Heart left ventricle (tissue), 13 donors: Measurements from ENCODE around the gene MGAT5.

Experiments used
- POLR2A ChIP-seq, 2 donors: fragments of 450-650 bp; IDR thresholded peaks; one replicate each; pipeline ENCODE4 v1.6.1; 2017; ENCODE audit warnings: antibody characterized with exemption in 2 of 2, mild to moderate bottlenecking in 2 of 2, moderate library complexity in 2 of 2
- TF ChIP-seq, protein P1 (sequence below), 12 donors: fragments of 200-600 bp; sonication (generic) in 4 of 12; IDR thresholded peaks; one replicate each; pipeline versions ENCODE4 v1.5.0 to v1.8.0; 2018 to 2022; ENCODE audit warnings: antibody characterized with exemption in 12 of 12, mild to moderate bottlenecking in 5 of 12
- donor health status: ischemic (EF 13 %, LVEDD 7.1; RV severe dilation, severe dysfunction).
- donor health status: DM: no; HTN: yes; CAD: no.
- donor health status: DM: no; HTN: no; CAD: no.
- donor health status: ischemic (EF 25% LVEDD 6.9; RV normal size, moderate dysfunction).
- donor health status: ischemic (EF 25% LVEDD 5.7; RV mildly dilated, moderate dysfunction).
- donor health status: ischemic (EF 35%, LVEDD 5.7; RV mildly dilated, moderate dysfunction).
- donor health status: nonischemic (EF 11% LVEDD 7.7; RV severe dilation, severe dysfunction).
- donor health status: DM: yes; HTN: yes; CAD: no.
- donor health status: PGD.
- donor health status: ischemic (EF 29% LVEDD 5.4; RV normal size, mild dysfunction).
- donor health status: nonischemic (EF 23%, LVEDD 6.1; RV moderate dilation, normal function).

DNA sequence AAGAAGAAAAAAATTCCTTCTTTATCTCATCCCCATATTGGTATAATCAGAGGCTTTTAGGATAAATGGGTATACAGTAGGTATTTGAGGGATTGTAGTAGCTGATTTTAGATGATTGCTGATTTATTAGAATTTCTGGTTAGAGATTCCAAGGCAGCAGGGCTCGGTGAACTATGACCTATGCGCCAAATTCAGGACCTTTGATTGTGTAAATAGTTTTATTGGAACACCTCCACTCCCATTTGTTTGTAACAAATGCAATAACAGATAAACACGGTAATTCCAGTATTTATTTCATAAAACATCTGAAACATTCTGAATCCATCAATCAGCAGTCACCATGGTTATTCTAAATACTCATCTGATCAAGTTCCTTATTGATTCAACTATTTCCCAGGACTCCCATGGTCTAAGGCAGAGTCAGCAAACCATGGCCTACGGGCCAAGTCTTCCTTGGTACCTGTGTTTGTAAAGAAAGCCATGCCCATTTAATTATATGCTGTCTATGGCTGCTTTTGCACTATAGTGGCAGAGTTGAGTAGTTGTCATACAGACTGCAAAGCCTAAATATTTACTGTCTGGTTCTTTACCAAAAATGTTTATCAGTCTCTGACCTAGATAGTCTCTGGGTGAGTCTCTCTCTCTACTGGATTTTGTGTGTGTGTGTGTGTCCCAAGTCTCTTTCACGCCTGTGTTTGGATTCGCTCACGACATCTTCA lies 4.3 kb downstream of the MGAT5 start:
- TF ChIP-seq POLR2A (IDR thresholded peaks at IDR 0.05): no peak
- TF ChIP-seq, protein P1, sequence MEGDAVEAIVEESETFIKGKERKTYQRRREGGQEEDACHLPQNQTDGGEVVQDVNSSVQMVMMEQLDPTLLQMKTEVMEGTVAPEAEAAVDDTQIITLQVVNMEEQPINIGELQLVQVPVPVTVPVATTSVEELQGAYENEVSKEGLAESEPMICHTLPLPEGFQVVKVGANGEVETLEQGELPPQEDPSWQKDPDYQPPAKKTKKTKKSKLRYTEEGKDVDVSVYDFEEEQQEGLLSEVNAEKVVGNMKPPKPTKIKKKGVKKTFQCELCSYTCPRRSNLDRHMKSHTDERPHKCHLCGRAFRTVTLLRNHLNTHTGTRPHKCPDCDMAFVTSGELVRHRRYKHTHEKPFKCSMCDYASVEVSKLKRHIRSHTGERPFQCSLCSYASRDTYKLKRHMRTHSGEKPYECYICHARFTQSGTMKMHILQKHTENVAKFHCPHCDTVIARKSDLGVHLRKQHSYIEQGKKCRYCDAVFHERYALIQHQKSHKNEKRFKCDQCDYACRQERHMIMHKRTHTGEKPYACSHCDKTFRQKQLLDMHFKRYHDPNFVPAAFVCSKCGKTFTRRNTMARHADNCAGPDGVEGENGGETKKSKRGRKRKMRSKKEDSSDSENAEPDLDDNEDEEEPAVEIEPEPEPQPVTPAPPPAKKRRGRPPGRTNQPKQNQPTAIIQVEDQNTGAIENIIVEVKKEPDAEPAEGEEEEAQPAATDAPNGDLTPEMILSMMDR (IDR thresholded peaks at IDR 0.05): no peak
